ENCODE measurements around the gene SSB. TPM values are rescaled to one million over a fixed set of nuclear protein-coding genes. Genes with fewer than 3 reads are reported as not detected.

Gene SSB
- total RNA-seq, 4 donors from 2014 or later, result 53.9 to 79.2 (median 63.2) TPM

GRCh38 chr2:169796441-169796840, 2.2 kb upstream of the SSB start:
- no peak for TF ChIP-seq POLR2A (IDR thresholded peaks at IDR 0.05)
- H3K36me3 ChIP-seq, result peaks cover 0 to under 1% (median 0%) of the 10 kb centered on the region in 3 donors
- DNase-seq (ENCODE audit: low spot score in 2 of 2), result no peak
- 84 to 85% methylated on average over 6 of the region's 6 CpGs for WGBS, 2 donors
- no peak overlapping the region for H3K4me3 ChIP-seq
- no peak overlapping the region for H3K27ac ChIP-seq
- H3K9me3 ChIP-seq, result no peaks in the 10 kb centered on the region
- peaks cover 0 to 18% (median 6%) of the 10 kb centered on the region in 4 donors for H3K4me1 ChIP-seq
- H3K27me3 ChIP-seq, result no peaks in the 10 kb centered on the region

- H3K36me3 ChIP-seq, result peaks cover 0 to 12% (median 0%) of the 10 kb centered on the region in 3 donors
- DNase-seq (ENCODE audit: low spot score in 2 of 2), result no peak
- WGBS, 2 donors, result 83 to 85% methylated on average over 5 of the region's 5 CpGs
- no peak overlapping the region for H3K27ac ChIP-seq
- H3K27me3 ChIP-seq, result no peaks in the 10 kb centered on the region
- H3K4me1 ChIP-seq, result peaks cover 0 to 30% (median 6%) of the 10 kb centered on the region in 4 donors
- TF ChIP-seq CTCF (IDR thresholded peaks at IDR 0.05), result no peak
- TF ChIP-seq EP300 (IDR thresholded peaks at IDR 0.05), result no peak
- no peak for TF ChIP-seq POLR2A (IDR thresholded peaks at IDR 0.05)
- no peaks in the 10 kb centered on the region for H3K9me3 ChIP-seq
- H3K4me3 ChIP-seq, result no peak overlapping the region
Observed at GRCh38 chr2:169797601-169798000, 1.1 kb upstream of the SSB start.

GRCh38 chr2:169798397-169798717, 314 bp upstream of the SSB start:
- no peaks in the 10 kb centered on the region for H3K27me3 ChIP-seq
- 4 to 8% methylated on average over 4 of the region's 4 CpGs for WGBS, 2 donors
- peak overlapping the region; percentile 49 to 95 (median 82) for H3K4me3 ChIP-seq
- peak overlapping the region; percentile 78 to 93 (median 86) for H3K27ac ChIP-seq
- H3K36me3 ChIP-seq, result peaks cover 0 to 14% (median 0%) of the 10 kb centered on the region in 3 donors
- no peaks in the 10 kb centered on the region for H3K9me3 ChIP-seq
- no peak for TF ChIP-seq CTCF (IDR thresholded peaks at IDR 0.05)
- DNase-seq (ENCODE audit: low spot score in 2 of 2), result no peak
- H3K4me1 ChIP-seq, result peaks cover 0 to 37% (median 6%) of the 10 kb centered on the region in 4 donors

GRCh38 chr2:169803480-169803879, 4.8 kb downstream of the SSB start:
- no peak for DNase-seq (ENCODE audit: low spot score in 2 of 2)
- Histone ChIP-seq H3K4me1 (peaks cover 0 to 44% (median 6%) of the 10 kb centered on the region in 4 donors), H3K9me3 (no peaks in the 10 kb centered on the region), H3K4me3 (no peak overlapping the region), H3K27me3 (no peaks in the 10 kb centered on the region), H3K36me3 (peaks cover 0 to 52% (median 11%) of the 10 kb centered on the region in 3 donors), H3K27ac (no peak overlapping the region)
- WGBS, 2 donors, result 90 to 92% methylated on average over 9 of the region's 9 CpGs
- TF ChIP-seq CTCF (IDR thresholded peaks at IDR 0.05) (no peak), EP300 (IDR thresholded peaks at IDR 0.05) (no peak), POLR2A (IDR thresholded peaks at IDR 0.05) (no peak)

DNA sequence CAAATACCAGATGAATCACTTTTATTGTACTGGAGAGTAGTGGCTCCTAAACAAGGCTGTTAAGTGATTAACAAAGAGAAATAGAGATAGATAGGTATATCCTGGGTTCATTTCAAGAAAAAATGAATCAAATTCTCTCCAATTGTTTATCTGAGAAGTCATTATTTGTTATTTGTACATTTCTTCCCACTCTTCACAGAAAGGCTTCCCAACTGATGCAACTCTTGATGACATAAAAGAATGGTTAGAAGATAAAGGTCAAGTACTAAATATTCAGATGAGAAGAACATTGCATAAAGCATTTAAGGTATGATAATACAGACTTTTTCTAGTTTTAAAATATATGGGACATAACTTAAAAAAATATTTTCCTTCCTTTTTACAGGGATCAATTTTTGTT, 7.9 kb downstream of the SSB start:
- DNase-seq (ENCODE audit: low spot score in 2 of 2), result no peak
- Histone ChIP-seq H3K9me3 (no peaks in the 10 kb centered on the region), H3K4me3 (no peak overlapping the region), H3K27ac (no peak overlapping the region), H3K27me3 (no peaks in the 10 kb centered on the region), H3K4me1 (peaks cover 0 to 24% (median 0%) of the 10 kb centered on the region in 4 donors), H3K36me3 (peaks cover 0 to 81% (median 18%) of the 10 kb centered on the region in 3 donors)
- TF ChIP-seq CTCF (IDR thresholded peaks at IDR 0.05) (no peak), POLR2A (IDR thresholded peaks at IDR 0.05) (no peak), EP300 (IDR thresholded peaks at IDR 0.05) (no peak)

DNA sequence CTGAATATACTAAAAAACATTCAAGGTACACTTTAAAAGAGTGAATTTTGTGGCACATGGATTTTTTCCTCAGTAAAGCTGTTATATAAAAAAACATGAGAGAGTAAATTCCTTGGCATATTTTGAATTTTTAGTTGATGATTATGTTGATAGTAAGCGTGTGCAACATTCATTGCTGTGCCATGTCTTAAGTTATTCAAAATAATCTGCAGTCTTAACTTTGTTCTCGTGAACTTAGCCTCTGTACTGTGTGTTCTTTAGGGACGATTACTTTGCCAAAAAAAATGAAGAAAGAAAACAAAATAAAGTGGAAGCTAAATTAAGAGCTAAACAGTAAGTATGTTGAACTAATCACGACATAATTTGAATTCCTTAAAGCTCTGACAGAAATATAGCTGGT, 9.6 kb downstream of the SSB start:
- peaks cover 0 to 8% (median 0%) of the 10 kb centered on the region in 4 donors for H3K4me1 ChIP-seq
- WGBS, 2 donors, result 46 to 49% methylated on average over 4 of the region's 4 CpGs
- no peak for DNase-seq (ENCODE audit: low spot score in 2 of 2)
- H3K27ac ChIP-seq, result peak overlapping the region in 1 of 4 donors; percentile 23
- no peaks in the 10 kb centered on the region for H3K9me3 ChIP-seq
- peaks cover 0 to 85% (median 18%) of the 10 kb centered on the region in 3 donors for H3K36me3 ChIP-seq
- no peaks in the 10 kb centered on the region for H3K27me3 ChIP-seq
- no peak overlapping the region for H3K4me3 ChIP-seq
- TF ChIP-seq CTCF (IDR thresholded peaks at IDR 0.05) (no peak), POLR2A (IDR thresholded peaks at IDR 0.05) (no peak), EP300 (IDR thresholded peaks at IDR 0.05) (no peak)
